Stomach (tissue), 9 donors: ENCODE measurements around the gene DLL4. TPM values are rescaled to one million over a fixed set of nuclear protein-coding genes. Genes with fewer than 3 reads are reported as not detected.

ENCODE experiments used
- DNase-seq, 2 donors: peaks; one replicate each; pipeline versions ENCODE4 v3.0.0 to v3.0.0-alpha.2; 2013 to 2019
- H3K27ac ChIP-seq, 5 donors: fragments of 200-600 bp in 4 of 5; sonication (generic) in 4 of 5; one replicate each; pipeline ENCODE4 v1.5.1; 2013 to 2019; ENCODE audit warnings: mild to moderate bottlenecking in 1 of 5, moderate library complexity in 1 of 5
- H3K27me3 ChIP-seq, 3 donors: fragments of 200-600 bp; sonication (generic); one replicate each; pipeline ENCODE4 v1.5.1; 2017 to 2019; ENCODE audit warnings: mixed run types in 1 of 3
- H3K36me3 ChIP-seq, 4 donors: fragments of 200-600 bp; sonication (generic); 1 replicate in 3 of 4; 2 replicates in 1 of 4; pipeline ENCODE4 v1.5.1; 2016 to 2019
- H3K4me1 ChIP-seq, 4 donors: fragments of 200-600 bp; sonication (generic); one replicate each; pipeline ENCODE4 v1.5.1; 2016 to 2019
- H3K4me3 ChIP-seq, 4 donors: fragments of 200-600 bp; sonication (generic) in 3 of 4; one replicate each; pipeline ENCODE4 v1.5.1; 2016 to 2019; ENCODE audit warnings: mild to moderate bottlenecking in 1 of 4
- H3K9me3 ChIP-seq, 4 donors: fragments of 200-600 bp; sonication (generic); one replicate each; pipeline ENCODE4 v1.5.1; 2016 to 2019
- EP300 ChIP-seq: sonication (generic); formaldehyde crosslinking; IDR thresholded peaks from one replicate; pipeline ENCODE4 v1.6.1; 2017; ENCODE audit warnings: antibody characterized with exemption
- POLR2A ChIP-seq, 4 donors: fragments of 450-650 bp; IDR thresholded peaks; one replicate each; pipeline ENCODE4 v1.6.1; 2016; ENCODE audit warnings: antibody characterized with exemption in 4 of 4, control low read depth in 2 of 4, mild to moderate bottlenecking in 1 of 4, moderate library complexity in 1 of 4
- POLR2AphosphoS5 ChIP-seq, 3 donors: sonication (generic); formaldehyde crosslinking; IDR thresholded peaks; one replicate each; pipeline ENCODE4 v1.6.1; 2016; ENCODE audit warnings: antibody characterized with exemption in 3 of 3
- WGBS, 5 donors: extraction: QIAGEN DNeasy Blood & Tissue Kit in 3 of 5; methylation state at CpG; one replicate each; pipeline versions ENCODE4 v1.1.5 to v1.1.7; 2013 to 2018; 5-methylcytosine and 5-hydroxymethylcytosine counted together
- intact Hi-C: fragments of 100-400 bp; cut with DNase I; formaldehyde crosslinking; loops from one replicate; pipeline ENCODE4 v1.15.1; 2023; ENCODE audit warnings: low total_unique reads
- polyA plus RNA-seq, 3 donors: library from polyadenylated mRNA; stranded (reverse); fragments of 200-250 nt; gene quantifications; one replicate each; pipeline ENCODE4 v1.2.3, GENCODE V29; 2013
- total RNA-seq, 5 donors: library from RNA; depleted of rRNA; stranded (reverse); fragments of >200 nt; gene quantifications; one replicate each; pipeline versions ENCODE4 v1.1.0 to v1.2.3, GENCODE V29; 2014 to 2016
- TF ChIP-seq, protein P1 (sequence below), 7 experiments: fragments of 450-650 bp in 4 of 7; fragments of 200-600 bp in 3 of 7; sonication (generic) in 3 of 7; IDR thresholded peaks; one replicate each; pipeline ENCODE4 v1.5.1; 2016 to 2019; ENCODE audit warnings: antibody characterized with exemption in 7 of 7, control low read depth in 2 of 7, mild to moderate bottlenecking in 1 of 7
- donor health status: healthy with polysubstance abuse.
- donor health status: Bipolar disorder and iron deficiency.
- donor health status: healthy.

DLL4 gene
- total and polyA plus RNA-seq, 8 donors = 0.56 to 20.0 (median 2.0) TPM

- H3K9me3 ChIP-seq = no peaks in the 10 kb centered on the region
Measured at GRCh38 chr15:40889112-40889511, 40.0 kb upstream of the DLL4 start.

DNA sequence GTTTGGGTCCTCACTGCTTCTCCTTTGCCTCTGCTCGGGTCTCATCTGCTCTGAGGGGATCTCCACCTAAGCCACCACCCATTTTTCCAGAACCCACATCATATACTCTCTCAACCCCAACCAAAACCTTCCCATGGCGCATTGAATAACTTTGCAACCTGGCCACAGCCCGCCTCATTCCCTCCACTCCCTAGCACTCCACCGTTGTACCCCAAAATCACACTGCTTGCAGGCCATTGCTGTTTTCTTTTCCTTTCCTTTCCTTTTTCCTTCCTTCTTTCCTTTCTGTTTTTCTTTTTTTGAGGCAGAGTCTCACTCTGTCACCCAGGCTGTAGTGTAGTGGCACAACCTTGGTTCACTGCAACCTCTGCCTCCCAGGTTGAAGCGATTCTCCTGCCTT, 38.0 kb upstream of the DLL4 start:
- Histone ChIP-seq H3K4me1 (peaks cover 15 to 32% (median 19%) of the 10 kb centered on the region in 4 donors), H3K4me3 (no peak overlapping the region), H3K9me3 (no peaks in the 10 kb centered on the region), H3K36me3 (peaks cover 2 to 5% (median 3%) of the 10 kb centered on the region in 4 donors), H3K27me3 (no peaks in the 10 kb centered on the region), H3K27ac (no peak overlapping the region)
- no peak for TF ChIP-seq EP300
- 82 to 87% (median 86%) methylated on average over 5 of the region's 5 CpGs for WGBS, 5 donors
- intact Hi-C loops = no loop called here
- DNase-seq = no peak

More at GRCh38 chr15:40889112-40889511, 40.0 kb upstream of the DLL4 start:
- DNase-seq = no peak
- intact Hi-C loops = no loop called here
- peaks cover 4 to 18% (median 6%) of the 10 kb centered on the region in 4 donors for H3K4me1 ChIP-seq
- H3K27ac ChIP-seq = no peak overlapping the region
- H3K27me3 ChIP-seq = no peaks in the 10 kb centered on the region
- no peaks in the 10 kb centered on the region for H3K36me3 ChIP-seq
- H3K4me3 ChIP-seq = no peak overlapping the region
- no peak for TF ChIP-seq POLR2AphosphoS5 (IDR thresholded peaks at IDR 0.05)
- TF ChIP-seq POLR2A (IDR thresholded peaks at IDR 0.05) = no peak
- TF ChIP-seq, protein P1, sequence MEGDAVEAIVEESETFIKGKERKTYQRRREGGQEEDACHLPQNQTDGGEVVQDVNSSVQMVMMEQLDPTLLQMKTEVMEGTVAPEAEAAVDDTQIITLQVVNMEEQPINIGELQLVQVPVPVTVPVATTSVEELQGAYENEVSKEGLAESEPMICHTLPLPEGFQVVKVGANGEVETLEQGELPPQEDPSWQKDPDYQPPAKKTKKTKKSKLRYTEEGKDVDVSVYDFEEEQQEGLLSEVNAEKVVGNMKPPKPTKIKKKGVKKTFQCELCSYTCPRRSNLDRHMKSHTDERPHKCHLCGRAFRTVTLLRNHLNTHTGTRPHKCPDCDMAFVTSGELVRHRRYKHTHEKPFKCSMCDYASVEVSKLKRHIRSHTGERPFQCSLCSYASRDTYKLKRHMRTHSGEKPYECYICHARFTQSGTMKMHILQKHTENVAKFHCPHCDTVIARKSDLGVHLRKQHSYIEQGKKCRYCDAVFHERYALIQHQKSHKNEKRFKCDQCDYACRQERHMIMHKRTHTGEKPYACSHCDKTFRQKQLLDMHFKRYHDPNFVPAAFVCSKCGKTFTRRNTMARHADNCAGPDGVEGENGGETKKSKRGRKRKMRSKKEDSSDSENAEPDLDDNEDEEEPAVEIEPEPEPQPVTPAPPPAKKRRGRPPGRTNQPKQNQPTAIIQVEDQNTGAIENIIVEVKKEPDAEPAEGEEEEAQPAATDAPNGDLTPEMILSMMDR (IDR thresholded peaks at IDR 0.05) = no peak
- TF ChIP-seq EP300 = no peak

DNA sequence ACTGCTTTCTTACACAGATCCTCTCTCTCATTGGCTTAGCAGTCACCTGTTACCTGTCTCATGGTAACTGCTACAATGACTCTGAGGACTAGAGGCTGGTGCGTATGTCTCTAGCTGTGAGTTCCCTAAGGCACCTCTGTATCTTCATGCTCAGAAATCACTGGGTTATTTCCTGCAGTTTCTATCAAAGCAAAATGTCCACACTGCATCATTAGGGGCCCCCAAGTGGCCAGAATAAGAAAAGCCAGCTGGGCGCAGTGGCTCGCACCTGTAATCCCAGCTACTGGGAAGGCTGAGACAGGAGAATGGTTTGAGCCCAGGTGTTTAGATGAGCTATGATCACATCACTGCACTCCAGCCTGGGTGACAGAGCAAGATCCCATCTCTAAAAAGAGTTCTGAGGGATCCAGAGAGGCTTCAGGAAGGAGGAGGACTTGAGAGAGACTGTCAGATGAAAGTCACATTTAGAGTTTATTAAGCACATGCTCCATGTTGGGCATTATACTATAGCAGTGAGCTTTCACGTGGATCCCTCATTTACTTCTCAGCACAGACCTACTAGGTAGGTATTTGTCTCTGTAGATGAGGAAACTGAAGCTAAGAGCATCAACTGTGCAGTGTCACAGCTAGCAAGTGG, 37.2 kb upstream of the DLL4 start:
- intact Hi-C loops = no loop called here
- Histone ChIP-seq H3K4me1 (peaks cover 15 to 40% (median 19%) of the 10 kb centered on the region in 4 donors), H3K36me3 (peaks cover 2 to 13% (median 11%) of the 10 kb centered on the region in 4 donors), H3K4me3 (no peak overlapping the region), H3K27ac (no peak overlapping the region), H3K9me3 (no peaks in the 10 kb centered on the region), H3K27me3 (no peaks in the 10 kb centered on the region)
- 5 to 14% (median 11%) methylated on average over 3 to 4 of the region's 4 CpGs for WGBS, 5 donors
- peak in 1 of 3 donors; percentile 49 for TF ChIP-seq POLR2AphosphoS5 (IDR thresholded peaks at IDR 0.05)
- TF ChIP-seq POLR2A (IDR thresholded peaks at IDR 0.05) = no peak
- no peak for TF ChIP-seq EP300
- TF ChIP-seq, protein P1 (IDR thresholded peaks at IDR 0.05) = peak in 5 of 7 experiments; percentile 59 to 84 (median 69)
- peak; percentile 71 to 83 for DNase-seq

DNA sequence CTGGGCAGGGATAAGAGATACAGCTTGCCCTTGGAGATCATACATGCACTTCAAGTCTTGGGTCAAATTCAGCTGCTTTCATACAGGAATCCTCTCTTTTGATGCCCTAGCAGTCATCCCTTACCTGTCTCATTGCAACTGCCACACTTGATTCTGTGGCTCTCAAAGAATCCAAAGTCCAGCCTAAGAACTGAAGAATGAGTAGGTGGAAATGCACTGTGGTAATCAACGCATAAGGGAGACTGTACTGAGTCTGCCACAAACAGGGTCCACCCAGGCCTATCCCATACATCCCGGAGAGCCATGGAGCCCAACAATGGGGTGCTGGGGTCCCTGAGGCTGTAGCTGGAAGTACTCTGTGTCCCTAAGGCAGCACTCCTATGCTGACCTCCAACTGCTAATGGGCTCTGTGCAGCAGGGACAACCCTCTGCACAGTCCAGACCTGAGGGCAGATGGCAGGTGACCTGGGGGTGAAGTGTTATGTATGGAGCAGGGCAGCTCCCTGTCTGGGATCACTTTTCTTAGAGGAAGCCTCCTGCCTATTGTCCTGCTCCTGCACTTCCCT, 36.6 kb upstream of the DLL4 start:
- no peaks in the 10 kb centered on the region for H3K9me3 ChIP-seq
- H3K27ac ChIP-seq = no peak overlapping the region
- DNase-seq = no peak
- intact Hi-C loops = no loop called here
- peaks cover 15 to 44% (median 19%) of the 10 kb centered on the region in 4 donors for H3K4me1 ChIP-seq
- H3K4me3 ChIP-seq = no peak overlapping the region
- no peak for TF ChIP-seq POLR2AphosphoS5 (IDR thresholded peaks at IDR 0.05)
- no peak for TF ChIP-seq EP300
- TF ChIP-seq, protein P1 (IDR thresholded peaks at IDR 0.05) = no peak
- TF ChIP-seq POLR2A (IDR thresholded peaks at IDR 0.05) = no peak
- H3K36me3 ChIP-seq = peaks cover 2 to 19% (median 17%) of the 10 kb centered on the region in 4 donors
- WGBS, 5 donors = 67 to 90% (median 77%) methylated on average over 2 of the region's 2 CpGs
- H3K27me3 ChIP-seq = no peaks in the 10 kb centered on the region
